HepG2 (cell line): ENCODE results near the gene RPS19BP1. TPM values are rescaled to one million over a fixed set of nuclear protein-coding genes. Genes with fewer than 3 reads are reported as not detected.

Source experiments
- CC2D1A ChIP-seq: sonication (generic); formaldehyde crosslinking; IDR thresholded peaks from 2 replicates; pipeline ENCODE4 v1.8.1; 2023; ENCODE audit warnings: mild to moderate bottlenecking, missing genetic modification reagents
- CSRNP2 ChIP-seq: sonication (generic); formaldehyde crosslinking; conservative IDR thresholded peaks from 2 replicates; pipeline ENCODE4 v1.8.0; 2022; ENCODE audit warnings: low read depth, missing genetic modification reagents
- KLF13 ChIP-seq: sonication (generic); formaldehyde crosslinking; IDR thresholded peaks from 2 replicates; pipeline ENCODE4 v1.4.0; 2020; ENCODE audit warnings: mild to moderate bottlenecking, missing genetic modification reagents
- MED8 ChIP-seq: sonication (generic); formaldehyde crosslinking; IDR thresholded peaks from 2 replicates; pipeline ENCODE4 v1.8.1; 2023; ENCODE audit warnings: mild to moderate bottlenecking, missing genetic modification reagents; ENCODE audit not compliant: insufficient replicate concordance
- NFKBIZ ChIP-seq: IDR thresholded peaks from 2 replicates; pipeline ENCODE4 v1.6.1; 2018; ENCODE audit warnings: missing genetic modification reagents, missing compliant biosample characterization
- NFYB ChIP-seq: sonication (generic); formaldehyde crosslinking; IDR thresholded peaks from 2 replicates; pipeline ENCODE4 v1.4.0; 2020; ENCODE audit warnings: missing genetic modification reagents
- POLR2G ChIP-seq: fragments of 200-400 bp; formaldehyde crosslinking; IDR thresholded peaks from 2 replicates; pipeline ENCODE4 v1.6.1; 2018; ENCODE audit warnings: mild to moderate bottlenecking, low read depth, low read length, moderate library complexity
- RFXANK ChIP-seq: IDR thresholded peaks from 2 replicates; pipeline ENCODE4 v1.6.1; 2016
- TBX3 ChIP-seq: fragments of 450-650 bp; IDR thresholded peaks from 2 replicates; pipeline ENCODE4 v1.6.1; 2017; ENCODE audit warnings: antibody characterized with exemption, mild to moderate bottlenecking, inconsistent platforms, borderline replicate concordance
- TMF1 ChIP-seq: sonication (generic); formaldehyde crosslinking; IDR thresholded peaks from 2 replicates; pipeline ENCODE4 v1.8.1; 2022; ENCODE audit warnings: low read depth, missing genetic modification reagents
- ZBTB43 ChIP-seq: sonication (generic); formaldehyde crosslinking; conservative IDR thresholded peaks from 2 replicates; pipeline ENCODE4 v1.4.0; 2020; ENCODE audit warnings: missing genetic modification reagents
- ZNF317 ChIP-seq: sonication (generic); formaldehyde crosslinking; IDR thresholded peaks from 2 replicates; pipeline ENCODE4 v1.5.0; 2020; ENCODE audit warnings: mild to moderate bottlenecking, missing genetic modification reagents
- ZNF512 ChIP-seq: sonication (generic); formaldehyde crosslinking; IDR thresholded peaks from 2 replicates; pipeline ENCODE4 v1.4.0; 2020; ENCODE audit warnings: mild to moderate bottlenecking, missing genetic modification reagents
- ZNF598 ChIP-seq: sonication (generic); formaldehyde crosslinking; IDR thresholded peaks from 2 replicates; pipeline ENCODE4 v1.5.1; 2020; ENCODE audit warnings: mild to moderate bottlenecking, missing genetic modification reagents, borderline replicate concordance
- polyA plus RNA-seq, 8 experiments: library from polyadenylated mRNA; depleted of rRNA in 3 of 8; stranded (reverse) in 7 of 8; unstranded in 1 of 8; fragments of >200 nt; fragmentation: Illumina TruSeq in 4 of 8; extraction: Trizol in 4 of 8; gene quantifications; 2 replicates each; pipeline versions ENCODE4 v1.2.1 to v1.2.3, GENCODE V29; 2011 to 2016; ENCODE audit warnings: low read depth in 4 of 8, missing spikeins in 1 of 8, mixed read lengths in 1 of 8; ENCODE audit not compliant: insufficient read depth in 1 of 8
- total RNA-seq, 5 experiments: library from RNA; depleted of rRNA; stranded (reverse); fragments of >200 nt; fragmentation: Illumina TruSeq; extraction: Trizol; gene quantifications; 2 replicates each; pipeline ENCODE4 v1.2.3, GENCODE V29; 2016; ENCODE audit warnings: low read depth in 1 of 5
- TF ChIP-seq, protein P1 (sequence below): sonication (generic); formaldehyde crosslinking; IDR thresholded peaks from 2 replicates; pipeline ENCODE4 v1.5.1; 2020; ENCODE audit warnings: missing genetic modification reagents, mild to moderate bottlenecking, borderline replicate concordance
- TF ChIP-seq, protein P2 (sequence below): sonication (generic); formaldehyde crosslinking; conservative IDR thresholded peaks from 2 replicates; pipeline ENCODE4 v1.4.0; 2020; ENCODE audit warnings: mild to moderate bottlenecking, missing genetic modification reagents, moderate library complexity

The RPS19BP1 gene
- total and polyA plus RNA-seq, 2 of the 13 experiments (the other 11 are each of a cell fraction or from before 2014, with no cell fraction given), result 44.3 to 81.3 TPM

DNA sequence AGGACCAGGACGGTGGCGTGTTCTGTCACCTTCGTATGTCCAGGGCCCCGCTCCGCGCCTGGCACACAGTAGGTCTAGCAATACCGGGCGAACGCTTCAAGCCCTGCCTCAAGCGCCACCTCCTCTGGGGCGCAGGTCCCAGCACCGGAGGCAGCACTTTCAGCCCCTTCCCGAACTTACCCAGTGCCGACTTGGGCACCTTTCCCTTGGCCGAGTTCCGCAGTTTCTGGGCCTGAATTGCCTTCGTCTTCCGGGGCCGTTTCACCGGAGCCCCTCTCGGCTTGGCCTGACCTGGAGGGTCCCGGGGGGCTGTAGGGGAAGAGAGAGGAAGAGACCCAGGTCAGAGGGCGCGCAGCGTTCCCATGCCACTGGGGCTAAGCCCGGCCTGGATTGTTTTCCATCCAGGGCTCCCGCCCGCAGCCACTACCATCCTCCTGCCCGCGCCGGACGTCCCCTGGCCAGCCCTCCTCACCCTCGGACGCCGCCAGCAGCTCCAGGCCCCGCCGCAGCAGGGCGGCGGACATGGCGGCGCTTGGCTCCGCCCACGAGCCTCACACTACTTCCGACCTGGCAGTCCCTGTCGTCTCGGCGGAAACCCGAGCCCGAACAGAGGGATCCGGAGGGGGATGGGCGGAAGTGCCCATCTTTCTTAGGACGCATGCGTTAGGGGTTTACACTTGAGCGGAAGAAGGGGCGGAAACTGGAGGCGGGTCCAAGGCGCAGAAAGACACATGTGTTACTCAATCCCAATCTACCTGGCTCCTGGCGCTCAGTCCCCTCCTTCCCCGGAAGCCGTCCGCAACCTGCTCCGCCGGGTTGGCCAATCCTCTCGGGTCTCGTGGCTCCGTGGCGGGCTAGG lies at the start of gene RPS19BP1 (continued):
- TF ChIP-seq MED8 (CRISPR knock-in tag), result no peak
- TF ChIP-seq ZNF512 (CRISPR knock-in tag), result no peak
- no peak for TF ChIP-seq TBX3
- peak; percentile 82; the same call in 1 of the 2 replicates for TF ChIP-seq KLF13 (CRISPR knock-in tag)
- no peak for TF ChIP-seq RFXANK (CRISPR knock-in tag)
- TF ChIP-seq ZBTB43 (CRISPR knock-in tag), result peak; percentile 46
- TF ChIP-seq TMF1 (CRISPR knock-in tag), result no peak
- TF ChIP-seq POLR2G, result peak; percentile 96
- peak; percentile 19; the same call in 1 of the 2 replicates for TF ChIP-seq NFKBIZ (CRISPR knock-in tag)
- peak; percentile 83 for TF ChIP-seq NFYB (CRISPR knock-in tag)
- TF ChIP-seq CSRNP2 (CRISPR knock-in tag), result no peak
- TF ChIP-seq, protein P1, sequence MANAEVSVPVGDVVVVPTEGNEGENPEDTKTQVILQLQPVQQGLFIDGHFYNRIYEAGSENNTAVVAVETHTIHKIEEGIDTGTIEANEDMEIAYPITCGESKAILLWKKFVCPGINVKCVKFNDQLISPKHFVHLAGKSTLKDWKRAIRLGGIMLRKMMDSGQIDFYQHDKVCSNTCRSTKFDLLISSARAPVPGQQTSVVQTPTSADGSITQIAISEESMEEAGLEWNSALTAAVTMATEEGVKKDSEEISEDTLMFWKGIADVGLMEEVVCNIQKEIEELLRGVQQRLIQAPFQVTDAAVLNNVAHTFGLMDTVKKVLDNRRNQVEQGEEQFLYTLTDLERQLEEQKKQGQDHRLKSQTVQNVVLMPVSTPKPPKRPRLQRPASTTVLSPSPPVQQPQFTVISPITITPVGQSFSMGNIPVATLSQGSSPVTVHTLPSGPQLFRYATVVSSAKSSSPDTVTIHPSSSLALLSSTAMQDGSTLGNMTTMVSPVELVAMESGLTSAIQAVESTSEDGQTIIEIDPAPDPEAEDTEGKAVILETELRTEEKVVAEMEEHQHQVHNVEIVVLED (CRISPR knock-in tag), result peak; percentile 67; the same call in 1 of the 2 replicates
- TF ChIP-seq, protein P2, sequence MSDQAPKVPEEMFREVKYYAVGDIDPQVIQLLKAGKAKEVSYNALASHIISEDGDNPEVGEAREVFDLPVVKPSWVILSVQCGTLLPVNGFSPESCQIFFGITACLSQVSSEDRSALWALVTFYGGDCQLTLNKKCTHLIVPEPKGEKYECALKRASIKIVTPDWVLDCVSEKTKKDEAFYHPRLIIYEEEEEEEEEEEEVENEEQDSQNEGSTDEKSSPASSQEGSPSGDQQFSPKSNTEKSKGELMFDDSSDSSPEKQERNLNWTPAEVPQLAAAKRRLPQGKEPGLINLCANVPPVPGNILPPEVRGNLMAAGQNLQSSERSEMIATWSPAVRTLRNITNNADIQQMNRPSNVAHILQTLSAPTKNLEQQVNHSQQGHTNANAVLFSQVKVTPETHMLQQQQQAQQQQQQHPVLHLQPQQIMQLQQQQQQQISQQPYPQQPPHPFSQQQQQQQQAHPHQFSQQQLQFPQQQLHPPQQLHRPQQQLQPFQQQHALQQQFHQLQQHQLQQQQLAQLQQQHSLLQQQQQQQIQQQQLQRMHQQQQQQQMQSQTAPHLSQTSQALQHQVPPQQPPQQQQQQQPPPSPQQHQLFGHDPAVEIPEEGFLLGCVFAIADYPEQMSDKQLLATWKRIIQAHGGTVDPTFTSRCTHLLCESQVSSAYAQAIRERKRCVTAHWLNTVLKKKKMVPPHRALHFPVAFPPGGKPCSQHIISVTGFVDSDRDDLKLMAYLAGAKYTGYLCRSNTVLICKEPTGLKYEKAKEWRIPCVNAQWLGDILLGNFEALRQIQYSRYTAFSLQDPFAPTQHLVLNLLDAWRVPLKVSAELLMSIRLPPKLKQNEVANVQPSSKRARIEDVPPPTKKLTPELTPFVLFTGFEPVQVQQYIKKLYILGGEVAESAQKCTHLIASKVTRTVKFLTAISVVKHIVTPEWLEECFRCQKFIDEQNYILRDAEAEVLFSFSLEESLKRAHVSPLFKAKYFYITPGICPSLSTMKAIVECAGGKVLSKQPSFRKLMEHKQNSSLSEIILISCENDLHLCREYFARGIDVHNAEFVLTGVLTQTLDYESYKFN, result peak; percentile 28; the same call in 1 of the 2 replicates
- peak; percentile 73; the same call in 1 of the 2 replicates for TF ChIP-seq ZNF317 (CRISPR knock-in tag)
- TF ChIP-seq ZNF598, result peak; percentile 72; the same call in 1 of the 2 replicates
- no peak for TF ChIP-seq CC2D1A
